HCT116 (cell line): ENCODE data around the gene ADK. TPM values are rescaled to one million over a fixed set of nuclear protein-coding genes. Genes with fewer than 3 reads are reported as not detected.
A peak's percentile ranks its signal among the peaks of the same experiment; 100 is the strongest.
"Not testable (repeated sequence)": the region's sequence is repeated elsewhere in the genome, so short reads cannot be mapped to it uniquely, and the experiment has no call there.

Source experiments
- ATAC-seq: fragments of 200-7000 bp; cut with Tn5 transposase; 2 replicates; pipeline ENCODE4 v1.9.1; 2020; ENCODE audit warnings: mild to moderate bottlenecking, moderate library complexity
- BruUV-seq: library from RNA; stranded (reverse); fragments of 400-500 nt; replicated peaks from 2 replicates; lab custom pipeline; 2021; lab: Mats Ljungman, UMichigan
- CTCF ChIA-PET: fragments of 300-600 bp; sonication (Branson Sonifier 250); formaldehyde crosslinking; loops from one replicate; lab custom pipeline; 2021; ENCODE audit warnings: antibody characterized with exemption; lab: Charles Lee
- POLR2A ChIA-PET: fragments of 300-600, 350-600 bp; sonication (Branson Sonifier 250); formaldehyde crosslinking; loops from one replicate; lab custom pipeline; 2021; ENCODE audit warnings: antibody characterized with exemption; lab: Charles Lee
- RAD21 ChIA-PET, 2 experiments: fragments of 300-600 bp; sonication (Branson Sonifier 250); formaldehyde crosslinking; loops; one replicate each; lab custom pipeline; 2023; ENCODE audit warnings: low total read pairs in 2 of 2; ENCODE audit not compliant: uncharacterized antibody in 2 of 2, unreplicated experiment in 2 of 2, low non-redundant PET in 1 of 2; lab: Charles Lee
- DNase-seq: peaks from one replicate; pipeline ENCODE4 v3.0.0-alpha.2; 2010; ENCODE audit warnings: low read depth, low spot score
- H2AFZ ChIP-seq: fragments of 200-600 bp; shearing (Covaris generic), sonication (generic); 2 replicates; pipeline ENCODE4 v1.6.1; 2017; ENCODE audit warnings: low read depth, mixed run types, mixed read lengths, antibody characterized with exemption, low read length; ENCODE audit not compliant: poor library complexity, severe bottlenecking
- H3K27ac ChIP-seq: 2 replicates; pipeline ENCODE4 v1.5.1; 2012; ENCODE audit warnings: low read depth, low read length
- H3K27me3 ChIP-seq: fragments of 200-600 bp; sonication (generic); 2 replicates; pipeline ENCODE4 v1.6.1; 2016; ENCODE audit warnings: mixed run types, low read length, mixed read lengths; ENCODE audit not compliant: insufficient read depth
- H3K36me3 ChIP-seq, 2 experiments: fragments of 200-500 bp in 1 of 2; fragments of 200-600 bp in 1 of 2; sonication (Bioruptor generic) in 1 of 2; sonication (generic) in 1 of 2; 2 replicates each; pipeline versions ENCODE4 v1.5.1 to v1.6.1; 2014 to 2016; ENCODE audit warnings: low read length in 2 of 2, inconsistent platforms in 1 of 2, mixed read lengths in 1 of 2, mixed run types in 1 of 2; ENCODE audit not compliant: insufficient read depth in 2 of 2, control insufficient read depth in 1 of 2
- H3K4me1 ChIP-seq, 2 experiments: fragments of 200-600 bp in 1 of 2; sonication (generic) in 1 of 2; 2 replicates each; pipeline versions ENCODE4 v1.5.1 to v1.6.1; 2012 to 2017; ENCODE audit warnings: low read length in 2 of 2, inconsistent platforms in 1 of 2, mild to moderate bottlenecking in 1 of 2, mixed read lengths in 1 of 2, mixed run types in 1 of 2, moderate library complexity in 1 of 2; ENCODE audit not compliant: insufficient read depth in 2 of 2, control insufficient read depth in 1 of 2
- H3K4me2 ChIP-seq: fragments of 200-600 bp; sonication (generic); 2 replicates; pipeline ENCODE4 v1.6.1; 2017; ENCODE audit warnings: mixed run types, low read length, mixed read lengths
- H3K4me3 ChIP-seq, 2 experiments: fragments of 200-600 bp in 1 of 2; sonication (generic) in 1 of 2; replicated peaks in 1 of 2; 2 replicates each; pipeline ENCODE4 v1.5.1; 2011 to 2016; ENCODE audit warnings: low read length in 2 of 2, control low read depth in 1 of 2, low read depth in 1 of 2, mild to moderate bottlenecking in 1 of 2, mixed read lengths in 1 of 2, mixed run types in 1 of 2
- H3K79me2 ChIP-seq: fragments of 200-600 bp; sonication (generic); 2 replicates; pipeline ENCODE4 v1.6.1; 2017; ENCODE audit warnings: mild to moderate bottlenecking, mixed run types, low read length, moderate library complexity, mixed read lengths; ENCODE audit not compliant: insufficient read depth
- H3K9ac ChIP-seq: fragments of 200-600 bp; sonication (generic); 2 replicates; pipeline ENCODE4 v1.6.1; 2016; ENCODE audit warnings: low read length, mixed read lengths
- H3K9me2 ChIP-seq: fragments of 200-600 bp; sonication (generic), shearing (Covaris generic); 2 replicates; pipeline ENCODE4 v1.6.1; 2017; ENCODE audit warnings: mixed run types, mild to moderate bottlenecking, moderate library complexity; ENCODE audit not compliant: insufficient read depth
- H3K9me3 ChIP-seq, 2 experiments: fragments of 200-500 bp in 1 of 2; fragments of 200-600 bp in 1 of 2; sonication (Bioruptor generic) in 1 of 2; sonication (generic) in 1 of 2; 2 replicates each; pipeline ENCODE4 v1.6.1; 2014 to 2017; ENCODE audit warnings: low read length in 2 of 2, mixed read lengths in 2 of 2, inconsistent platforms in 1 of 2, low read depth in 1 of 2, mild to moderate bottlenecking in 1 of 2, mixed run types in 1 of 2, moderate library complexity in 1 of 2; ENCODE audit not compliant: control insufficient read depth in 1 of 2, insufficient read depth in 1 of 2
- H4K20me1 ChIP-seq: fragments of 200-600 bp; sonication (generic), shearing (Covaris generic); 2 replicates; pipeline ENCODE4 v1.6.1; 2017; ENCODE audit warnings: mixed run types, mild to moderate bottlenecking, moderate library complexity; ENCODE audit not compliant: insufficient read depth
- ATF3 ChIP-seq: IDR thresholded peaks from 2 replicates; pipeline ENCODE4 v1.6.1; 2012
- CBX3 ChIP-seq: IDR thresholded peaks from 2 replicates; pipeline ENCODE4 v1.6.1; 2012; ENCODE audit warnings: low read depth
- CEBPB ChIP-seq: IDR thresholded peaks from 2 replicates; pipeline ENCODE4 v1.6.1; 2012; ENCODE audit warnings: low read depth
- FOSL1 ChIP-seq: IDR thresholded peaks from 2 replicates; pipeline ENCODE4 v1.6.1; 2012; ENCODE audit warnings: low read depth
- JUND ChIP-seq: IDR thresholded peaks from 2 replicates; pipeline ENCODE4 v1.6.1; 2012
- MAX ChIP-seq: IDR thresholded peaks from 2 replicates; pipeline ENCODE4 v1.6.1; 2012
- POLR2A ChIP-seq: IDR thresholded peaks from 2 replicates; pipeline ENCODE4 v1.7.0; 2011; ENCODE audit warnings: borderline replicate concordance; ENCODE audit not compliant: insufficient read depth, insufficient read length; ENCODE audit errors: extremely low read depth
- POLR2AphosphoS5 ChIP-seq: IDR thresholded peaks from 2 replicates; pipeline ENCODE4 v1.6.1; 2011; ENCODE audit warnings: mild to moderate bottlenecking, low read depth, low read length, moderate library complexity
- SIN3A ChIP-seq: IDR thresholded peaks from 2 replicates; pipeline ENCODE4 v1.6.1; 2012; ENCODE audit warnings: low read depth
- SP1 ChIP-seq: IDR thresholded peaks from 2 replicates; pipeline ENCODE4 v1.6.1; 2012; ENCODE audit warnings: low read depth
- SRF ChIP-seq: IDR thresholded peaks from 2 replicates; pipeline ENCODE4 v1.6.1; 2012; ENCODE audit warnings: low read depth
- TCF7L2 ChIP-seq: IDR thresholded peaks from 2 replicates; pipeline ENCODE4 v1.7.0; 2011; ENCODE audit warnings: borderline replicate concordance, inconsistent platforms; ENCODE audit not compliant: insufficient read depth, insufficient read length; ENCODE audit errors: extremely low read depth
- YY1 ChIP-seq: IDR thresholded peaks from 2 replicates; pipeline ENCODE4 v1.6.1; 2011; ENCODE audit warnings: low read length, low read depth, moderate library complexity, mild to moderate bottlenecking; ENCODE audit not compliant: insufficient replicate concordance; ENCODE audit errors: extremely low read depth
- ZFX ChIP-seq: fragments of 450-650 bp; IDR thresholded peaks from 2 replicates; pipeline ENCODE4 v1.6.1; 2017
- ZNF274 ChIP-seq: fragments of 200-500 bp; sonication (Bioruptor generic); IDR thresholded peaks from 2 replicates; pipeline ENCODE4 v1.6.1; 2014; ENCODE audit warnings: mild to moderate bottlenecking, low read depth, low read length, inconsistent platforms
- intact Hi-C: fragments of 100-400 bp; cut with micrococcal nuclease; formaldehyde crosslinking; loops from 2 replicates; pipeline ENCODE4 v1.10.0; 2022
- total RNA-seq: library from RNA; stranded (reverse); gene quantifications from one replicate; pipeline ENCODE4 v1.2.1, GENCODE V29; 2021; ENCODE audit not compliant: unreplicated experiment
- TF ChIP-seq, protein P1 (sequence below): IDR thresholded peaks from 2 replicates; pipeline ENCODE4 v1.6.1; 2011; ENCODE audit warnings: mild to moderate bottlenecking, low read length, moderate library complexity; ENCODE audit not compliant: insufficient replicate concordance; ENCODE audit errors: extremely low read depth
- TF ChIP-seq, protein P2 (sequence below), 3 experiments: fragments of 200-600 bp in 1 of 3; sonication (generic) in 1 of 3; IDR thresholded peaks in 2 of 3; conservative IDR thresholded peaks in 1 of 3; 2 replicates each; pipeline ENCODE4 v1.5.1; 2012 to 2017; ENCODE audit warnings: low read depth in 2 of 3, low read length in 2 of 3, antibody characterized with exemption in 1 of 3, borderline replicate concordance in 1 of 3, control low read depth in 1 of 3, mild to moderate bottlenecking in 1 of 3, mixed read lengths in 1 of 3, mixed run types in 1 of 3, moderate library complexity in 1 of 3; ENCODE audit not compliant: insufficient read depth in 1 of 3

Gene ADK
- total RNA-seq, 1 experiment from 2014 or later = 55.0 TPM

GRCh38 chr10:74188617-74189016 is 37.6 kb downstream of the ADK start:
- Histone ChIP-seq H3K79me2 (peaks cover 96% of the 10 kb centered on the region), H3K4me1 (peaks cover 27 to 33% of the 10 kb centered on the region in 2 experiments)
- H4K20me1 ChIP-seq, intact Hi-C loops, H2AFZ ChIP-seq, BruUV-seq, H3K9ac ChIP-seq, H3K27me3 ChIP-seq, RAD21 ChIA-PET, H3K36me3 ChIP-seq, H3K4me3 ChIP-seq, ATAC-seq, H3K27ac ChIP-seq, DNase-seq, H3K4me2 ChIP-seq, H3K9me2 ChIP-seq, H3K9me3 ChIP-seq: not testable (repeated sequence)
- POLR2A ChIA-PET = interaction anchor here (0.6 to 2.0 kb wide), 3 partner anchors 12 to 44 kb away, joined by 4 to 7 read pairs (median 4); no protein-coding TSS in a partner anchor
- CTCF ChIA-PET = interaction anchor here (1.2 kb wide), 1 partner anchor 55 kb away, joined by 3 read pairs; no protein-coding TSS in a partner anchor

DNA sequence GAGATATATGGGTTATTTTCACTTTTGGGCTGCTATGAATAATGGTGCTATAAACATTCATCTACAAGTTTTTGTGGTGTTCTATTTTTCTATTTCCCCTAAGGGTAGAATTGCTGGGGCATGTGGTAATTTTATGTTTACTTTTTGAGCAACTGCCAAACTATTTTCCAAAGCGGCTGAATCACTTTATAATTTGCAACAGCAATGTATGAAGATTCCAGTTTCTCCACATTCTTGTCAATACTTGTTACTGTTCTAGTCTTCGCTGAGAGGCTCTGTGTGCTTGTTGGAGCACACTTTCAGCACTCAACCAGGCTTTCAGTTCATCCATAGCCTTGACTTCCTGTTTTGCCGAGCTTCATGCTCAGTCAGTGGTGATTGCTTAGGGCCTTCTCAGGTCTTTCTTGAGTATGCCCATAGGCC is 39.0 kb downstream of the ADK start:
- DNase-seq (peak; percentile 72), ATAC-seq (peak; percentile 88)
- intact Hi-C loops = no loop called here
- BruUV-seq = no TSS peak
- Histone ChIP-seq H3K9me3 (no peaks in the 10 kb centered on the region), H4K20me1 (no peaks in the 10 kb centered on the region; the same call in 1 of the 2 replicates), H3K27me3 (no peaks in the 10 kb centered on the region), H3K36me3 (no peaks in the 10 kb centered on the region), H3K27ac (peak overlapping the region; percentile 91), H3K4me1 (peaks cover 29 to 37% of the 10 kb centered on the region in 2 experiments), H3K9me2 (no peaks in the 10 kb centered on the region), H2AFZ (no peak overlapping the region), H3K4me2 (peak overlapping the region; percentile 83), H3K4me3 (peak overlapping the region; percentile 1 to 52; a peak in 2 of 4 replicates), H3K9ac (peak overlapping the region; percentile 57), H3K79me2 (peaks cover 96% of the 10 kb centered on the region)
- ChIA-PET RAD21 (no interaction called here), CTCF (interaction anchor here (1.2 to 1.6 kb wide), 2 partner anchors 24 to 54 kb away, joined by 3 to 6 read pairs; no protein-coding TSS in a partner anchor), POLR2A (interaction anchor here (0.7 to 1.0 kb wide), 2 partner anchors 14 to 87 kb away, joined by 3 to 4 read pairs; no protein-coding TSS in a partner anchor)
- peak; percentile 43; the same call in 1 of the 2 replicates for TF ChIP-seq SRF
- TF ChIP-seq, protein P1, sequence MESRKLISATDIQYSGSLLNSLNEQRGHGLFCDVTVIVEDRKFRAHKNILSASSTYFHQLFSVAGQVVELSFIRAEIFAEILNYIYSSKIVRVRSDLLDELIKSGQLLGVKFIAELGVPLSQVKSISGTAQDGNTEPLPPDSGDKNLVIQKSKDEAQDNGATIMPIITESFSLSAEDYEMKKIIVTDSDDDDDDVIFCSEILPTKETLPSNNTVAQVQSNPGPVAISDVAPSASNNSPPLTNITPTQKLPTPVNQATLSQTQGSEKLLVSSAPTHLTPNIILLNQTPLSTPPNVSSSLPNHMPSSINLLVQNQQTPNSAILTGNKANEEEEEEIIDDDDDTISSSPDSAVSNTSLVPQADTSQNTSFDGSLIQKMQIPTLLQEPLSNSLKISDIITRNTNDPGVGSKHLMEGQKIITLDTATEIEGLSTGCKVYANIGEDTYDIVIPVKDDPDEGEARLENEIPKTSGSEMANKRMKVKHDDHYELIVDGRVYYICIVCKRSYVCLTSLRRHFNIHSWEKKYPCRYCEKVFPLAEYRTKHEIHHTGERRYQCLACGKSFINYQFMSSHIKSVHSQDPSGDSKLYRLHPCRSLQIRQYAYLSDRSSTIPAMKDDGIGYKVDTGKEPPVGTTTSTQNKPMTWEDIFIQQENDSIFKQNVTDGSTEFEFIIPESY = peak; percentile 15
- peak; percentile 92 for TF ChIP-seq FOSL1
- no peak for TF ChIP-seq POLR2A
- no peak for TF ChIP-seq POLR2AphosphoS5
- TF ChIP-seq YY1 = no peak
- peak; percentile 89 for TF ChIP-seq CBX3
- no peak for TF ChIP-seq ZFX
- TF ChIP-seq JUND = peak; percentile 90
- no peak for TF ChIP-seq ATF3
- peak; percentile 90 for TF ChIP-seq SP1
- TF ChIP-seq SIN3A = peak; percentile 73
- TF ChIP-seq, protein P2, sequence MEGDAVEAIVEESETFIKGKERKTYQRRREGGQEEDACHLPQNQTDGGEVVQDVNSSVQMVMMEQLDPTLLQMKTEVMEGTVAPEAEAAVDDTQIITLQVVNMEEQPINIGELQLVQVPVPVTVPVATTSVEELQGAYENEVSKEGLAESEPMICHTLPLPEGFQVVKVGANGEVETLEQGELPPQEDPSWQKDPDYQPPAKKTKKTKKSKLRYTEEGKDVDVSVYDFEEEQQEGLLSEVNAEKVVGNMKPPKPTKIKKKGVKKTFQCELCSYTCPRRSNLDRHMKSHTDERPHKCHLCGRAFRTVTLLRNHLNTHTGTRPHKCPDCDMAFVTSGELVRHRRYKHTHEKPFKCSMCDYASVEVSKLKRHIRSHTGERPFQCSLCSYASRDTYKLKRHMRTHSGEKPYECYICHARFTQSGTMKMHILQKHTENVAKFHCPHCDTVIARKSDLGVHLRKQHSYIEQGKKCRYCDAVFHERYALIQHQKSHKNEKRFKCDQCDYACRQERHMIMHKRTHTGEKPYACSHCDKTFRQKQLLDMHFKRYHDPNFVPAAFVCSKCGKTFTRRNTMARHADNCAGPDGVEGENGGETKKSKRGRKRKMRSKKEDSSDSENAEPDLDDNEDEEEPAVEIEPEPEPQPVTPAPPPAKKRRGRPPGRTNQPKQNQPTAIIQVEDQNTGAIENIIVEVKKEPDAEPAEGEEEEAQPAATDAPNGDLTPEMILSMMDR (IDR thresholded peaks at IDR 0.05 in 2 of 3, conservative IDR thresholded peaks at IDR 0.05 in 1 of 3; ENCODE audit: borderline replicate concordance in 1 of 3, insufficient read depth in 1 of 3, low read depth in 2 of 3, low read length in 2 of 3) = no peak
- no peak for TF ChIP-seq TCF7L2
- peak; percentile 75 for TF ChIP-seq MAX
- no peak for TF ChIP-seq ZNF274
- TF ChIP-seq CEBPB = peak; percentile 92
